B cell (primary cell): ENCODE measurements around the gene LAMC2. TPM values are rescaled to one million over a fixed set of nuclear protein-coding genes. Genes with fewer than 3 reads are reported as not detected.

Source experiments
- ATAC-seq: fragments of 200-7000 bp; cut with Tn5 transposase; one replicate; pipeline ENCODE4 v1.10.0; 2021; ENCODE audit warnings: low read depth, mild to moderate bottlenecking, moderate number of reproducible peaks, moderate library complexity
- CTCF ChIA-PET: fragments of 350-600 bp; sonication (Branson Sonifier 250); formaldehyde crosslinking; loops from one replicate; lab custom pipeline; 2021; ENCODE audit warnings: antibody characterized with exemption, inconsistent platforms; lab: Charles Lee
- POLR2A ChIA-PET: fragments of 350-600 bp; sonication (Branson Sonifier 250); formaldehyde crosslinking; loops from one replicate; lab custom pipeline; 2021; ENCODE audit warnings: antibody characterized with exemption; lab: Charles Lee
- DNase-seq: peaks from one replicate; pipeline ENCODE4 v3.0.0; 2013
- H2AFZ ChIP-seq: 2 replicates; pipeline ENCODE4 v1.6.1; 2012; ENCODE audit warnings: mild to moderate bottlenecking, low read depth, low read length; ENCODE audit not compliant: insufficient read depth, poor library complexity, severe bottlenecking
- H3K27ac ChIP-seq, 2 donors: 1 replicate in 1 of 2; 2 replicates in 1 of 2; pipeline ENCODE4 v1.5.1; 2012 to 2013; ENCODE audit warnings: low read length in 2 of 2, mild to moderate bottlenecking in 2 of 2, moderate library complexity in 1 of 2
- H3K27me3 ChIP-seq, 4 experiments: fragments of 200-600 bp in 1 of 4; sonication (generic) in 1 of 4; replicated peaks in 1 of 4; 1 replicate in 2 of 4; 2 replicates in 2 of 4; pipeline versions ENCODE4 v1.6.1 to v1.7.0; 2013 to 2016; ENCODE audit warnings: low read length in 3 of 4, mild to moderate bottlenecking in 2 of 4, mixed read lengths in 1 of 4, moderate library complexity in 1 of 4; ENCODE audit not compliant: insufficient read depth in 4 of 4, control insufficient read depth in 3 of 4; ENCODE audit errors: control extremely low read depth in 1 of 4
- H3K36me3 ChIP-seq, 2 experiments: replicated peaks in 1 of 2; 1 replicate in 1 of 2; 2 replicates in 1 of 2; pipeline versions ENCODE4 v1.6.1 to v1.7.1; 2013; ENCODE audit warnings: low read length in 1 of 2; ENCODE audit not compliant: insufficient read depth in 2 of 2, control insufficient read depth in 1 of 2; ENCODE audit errors: control extremely low read depth in 1 of 2, extremely low read depth in 1 of 2
- H3K4me1 ChIP-seq, 2 donors: fragments of 200-600 bp in 1 of 2; sonication (generic) in 1 of 2; 1 replicate in 1 of 2; 2 replicates in 1 of 2; pipeline versions ENCODE4 v1.5.1 to v1.6.1; 2013 to 2017; ENCODE audit warnings: low read length in 2 of 2; ENCODE audit not compliant: control insufficient read depth in 2 of 2, insufficient read depth in 2 of 2
- H3K4me2 ChIP-seq: replicated peaks from 2 replicates; pipeline ENCODE3; 2012; ENCODE audit warnings: mild to moderate bottlenecking, low read depth, low read length; ENCODE audit not compliant: poor library complexity, severe bottlenecking
- H3K4me3 ChIP-seq, 5 experiments: fragments of 200-600 bp in 1 of 5; sonication (generic) in 1 of 5; 1 replicate in 3 of 5; 2 replicates in 2 of 5; pipeline versions ENCODE4 v1.5.1 to v1.7.0; 2011 to 2016; ENCODE audit warnings: low read length in 4 of 5, mild to moderate bottlenecking in 4 of 5, low read depth in 2 of 5, control low read depth in 1 of 5, moderate library complexity in 1 of 5; ENCODE audit not compliant: insufficient read depth in 1 of 5; ENCODE audit errors: control extremely low read depth in 1 of 5, extremely low read depth in 1 of 5
- H3K79me2 ChIP-seq: fragments of 200-600 bp; sonication (generic); one replicate; pipeline ENCODE4 v1.6.0; 2016; ENCODE audit warnings: low read length; ENCODE audit not compliant: control insufficient read depth, insufficient read depth
- H3K9ac ChIP-seq: fragments of 200-600 bp; sonication (generic); 2 replicates; pipeline ENCODE4 v1.6.1; 2017; ENCODE audit warnings: mild to moderate bottlenecking, low read length, moderate library complexity
- H3K9me3 ChIP-seq, 3 donors: one replicate each; pipeline versions ENCODE4 v1.6.1 to v1.7.1; 2013; ENCODE audit warnings: low read length in 2 of 3; ENCODE audit not compliant: control insufficient read depth in 2 of 3, insufficient read depth in 1 of 3; ENCODE audit errors: control extremely low read depth in 1 of 3
- H4K20me1 ChIP-seq: 2 replicates; pipeline ENCODE4 v1.6.0; 2012; ENCODE audit warnings: mild to moderate bottlenecking, low read length; ENCODE audit not compliant: insufficient read depth, control insufficient read depth, poor library complexity, severe bottlenecking
- H3K27ac Mint-ChIP-seq: one replicate; pipeline ENCODE4 v1.8.0; 2021; ENCODE audit warnings: mixed read lengths
- H3K27me3 Mint-ChIP-seq: one replicate; pipeline ENCODE4 v1.8.0; 2021; ENCODE audit warnings: mixed read lengths
- H3K4me1 Mint-ChIP-seq: one replicate; pipeline ENCODE4 v1.8.0; 2021; ENCODE audit warnings: mixed read lengths
- H3K4me3 Mint-ChIP-seq: one replicate; pipeline ENCODE4 v1.8.0; 2021; ENCODE audit warnings: mixed read lengths
- H3K9me3 Mint-ChIP-seq: one replicate; pipeline ENCODE4 v1.8.0; 2022; ENCODE audit warnings: mixed read lengths; ENCODE audit not compliant: insufficient read depth
- EZH2 ChIP-seq: IDR thresholded peaks from 2 replicates; pipeline ENCODE4 v1.6.1; 2012; ENCODE audit warnings: borderline replicate concordance, low read depth, mild to moderate bottlenecking, moderate library complexity, low read length; ENCODE audit not compliant: insufficient read depth, poor library complexity, severe bottlenecking
- WGBS: methylation state at CpG from one replicate; pipeline ENCODE4 v1.1.5; 2013; ENCODE audit warnings: missing lambda C conversion rate; ENCODE audit not compliant: insufficient coverage; 5-methylcytosine and 5-hydroxymethylcytosine counted together
- intact Hi-C: fragments of 100-400 bp; cut with micrococcal nuclease; formaldehyde crosslinking; loops from one replicate; pipeline ENCODE4 v1.10.0; 2022
- polyA plus RNA-seq: library from polyadenylated mRNA; depleted of rRNA; stranded (reverse); fragments of >200 nt; gene quantifications from 2 replicates; pipeline ENCODE4 v1.2.3, GENCODE V29; 2012
- total RNA-seq, 2 donors: library from RNA; stranded (reverse); fragments of 120-200 nt in 1 of 2; gene quantifications; 1 replicate in 1 of 2; 2 replicates in 1 of 2; pipeline versions ENCODE4 v1.2.3 to v1.2.4, GENCODE V29; 2013 to 2022
- TF ChIP-seq, protein P1 (sequence below): fragments of 200-600 bp; IDR thresholded peaks from one replicate; pipeline ENCODE4 v1.8.0; 2022; ENCODE audit warnings: antibody characterized with exemption, mild to moderate bottlenecking

LAMC2 gene
- total and polyA plus RNA-seq, 2 donors (not counting 1 experiment from before 2014, with no cell fraction given), result not detected

DNA sequence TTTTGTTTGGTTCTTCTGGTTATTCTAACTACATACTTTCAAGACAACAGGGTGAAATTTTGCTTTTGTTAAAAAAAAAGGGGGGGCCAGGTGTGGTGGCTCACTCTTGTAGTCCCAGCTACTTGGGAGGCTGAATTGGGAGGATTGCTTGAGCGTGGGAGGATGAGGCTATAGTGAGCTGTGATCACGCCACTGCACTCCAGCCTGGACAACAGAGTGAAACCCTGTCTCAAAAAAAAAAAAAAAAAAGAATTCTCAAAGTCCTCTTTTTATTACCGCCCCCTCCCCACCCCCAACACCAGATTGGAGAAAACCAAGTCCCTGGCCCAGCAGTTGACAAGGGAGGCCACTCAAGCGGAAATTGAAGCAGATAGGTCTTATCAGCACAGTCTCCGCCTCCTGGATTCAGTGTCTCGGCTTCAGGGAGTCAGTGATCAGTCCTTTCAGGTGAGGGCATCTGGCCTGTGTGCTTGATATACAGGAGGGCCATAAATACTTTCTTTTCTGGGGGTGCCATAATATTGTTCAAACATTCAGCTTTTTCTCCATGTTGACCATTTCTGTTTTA lies 50.2 kb downstream of the LAMC2 start:
- POLR2A ChIA-PET, result no interaction called here
- Mint-ChIP-seq H3K4me1 (peaks cover 2% of the 10 kb centered on the region), H3K27me3 (peaks cover 8% of the 10 kb centered on the region), H3K4me3 (no peak overlapping the region), H3K9me3 (no peaks in the 10 kb centered on the region), H3K27ac (no peak overlapping the region)
- Histone ChIP-seq H3K27ac (no peak overlapping the region), H3K9ac (no peak overlapping the region), H3K9me3 (no peaks in the 10 kb centered on the region), H3K79me2 (no peaks in the 10 kb centered on the region), H3K36me3 (no peaks in the 10 kb centered on the region), H4K20me1 (no peaks in the 10 kb centered on the region), H3K4me3 (no peak overlapping the region), H3K27me3 (peaks cover 0 to 10% (median 2%) of the 10 kb centered on the region in 4 experiments), H3K4me1 (no peaks in the 10 kb centered on the region), H3K4me2 (no peak overlapping the region), H2AFZ (no peak overlapping the region)
- TF ChIP-seq, protein P1, sequence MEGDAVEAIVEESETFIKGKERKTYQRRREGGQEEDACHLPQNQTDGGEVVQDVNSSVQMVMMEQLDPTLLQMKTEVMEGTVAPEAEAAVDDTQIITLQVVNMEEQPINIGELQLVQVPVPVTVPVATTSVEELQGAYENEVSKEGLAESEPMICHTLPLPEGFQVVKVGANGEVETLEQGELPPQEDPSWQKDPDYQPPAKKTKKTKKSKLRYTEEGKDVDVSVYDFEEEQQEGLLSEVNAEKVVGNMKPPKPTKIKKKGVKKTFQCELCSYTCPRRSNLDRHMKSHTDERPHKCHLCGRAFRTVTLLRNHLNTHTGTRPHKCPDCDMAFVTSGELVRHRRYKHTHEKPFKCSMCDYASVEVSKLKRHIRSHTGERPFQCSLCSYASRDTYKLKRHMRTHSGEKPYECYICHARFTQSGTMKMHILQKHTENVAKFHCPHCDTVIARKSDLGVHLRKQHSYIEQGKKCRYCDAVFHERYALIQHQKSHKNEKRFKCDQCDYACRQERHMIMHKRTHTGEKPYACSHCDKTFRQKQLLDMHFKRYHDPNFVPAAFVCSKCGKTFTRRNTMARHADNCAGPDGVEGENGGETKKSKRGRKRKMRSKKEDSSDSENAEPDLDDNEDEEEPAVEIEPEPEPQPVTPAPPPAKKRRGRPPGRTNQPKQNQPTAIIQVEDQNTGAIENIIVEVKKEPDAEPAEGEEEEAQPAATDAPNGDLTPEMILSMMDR, result no peak
- no peak for TF ChIP-seq EZH2
- intact Hi-C loops, result no loop called here
- DNase-seq (no peak), ATAC-seq (no peak)
- CTCF ChIA-PET, result no interaction called here
- WGBS, result no CpG with 5 or more reads among the region's 6 CpGs

DNA sequence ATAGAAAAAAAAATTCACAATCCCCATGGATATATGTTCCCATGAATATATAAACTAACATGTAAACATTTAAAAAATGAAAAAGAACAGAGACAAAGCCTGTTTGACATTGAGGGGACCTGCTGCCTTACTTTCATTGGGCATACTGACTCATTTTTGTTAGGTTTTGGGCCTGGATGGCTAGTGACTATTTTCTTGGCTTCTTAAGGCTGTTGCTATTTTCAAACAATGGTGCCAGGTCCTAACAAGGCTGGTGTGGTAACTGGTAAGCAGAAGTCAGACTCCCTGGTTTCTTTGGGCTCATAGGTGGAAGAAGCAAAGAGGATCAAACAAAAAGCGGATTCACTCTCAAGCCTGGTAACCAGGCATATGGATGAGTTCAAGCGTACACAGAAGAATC lies 51.0 kb downstream of the LAMC2 start:
- intact Hi-C loops, result no loop called here
- H3K79me2 ChIP-seq, result no peaks in the 10 kb centered on the region
- no peak overlapping the region for H3K4me3 Mint-ChIP-seq
- H3K9me3 ChIP-seq, result no peaks in the 10 kb centered on the region
- H2AFZ ChIP-seq, result no peak overlapping the region
- no peaks in the 10 kb centered on the region for H3K4me1 ChIP-seq
- no peak overlapping the region for H3K27ac ChIP-seq
- ChIA-PET POLR2A (no interaction called here), CTCF (interaction anchor here (1.1 kb wide), 1 partner anchor 458 kb away, joined by 3 read pairs; no protein-coding TSS in a partner anchor)
- no peak overlapping the region for H3K9ac ChIP-seq
- TF ChIP-seq, protein P1, result no peak
- TF ChIP-seq EZH2, result no peak
- H3K27me3 Mint-ChIP-seq, result peaks cover 15% of the 10 kb centered on the region
- H3K27me3 ChIP-seq, result peaks cover 0 to 10% (median 2%) of the 10 kb centered on the region in 4 experiments
- H3K4me3 ChIP-seq, result no peak overlapping the region
- no peaks in the 10 kb centered on the region for H3K36me3 ChIP-seq
- peaks cover 2% of the 10 kb centered on the region for H3K4me1 Mint-ChIP-seq
- no peaks in the 10 kb centered on the region for H3K9me3 Mint-ChIP-seq
- H3K27ac Mint-ChIP-seq, result no peak overlapping the region
- no peak overlapping the region for H3K4me2 ChIP-seq
- DNase-seq, result no peak
- ATAC-seq, result no peak
- 100% methylated on average over 1 of the region's 2 CpGs for whole genome bisulfite sequencing
- H4K20me1 ChIP-seq, result no peaks in the 10 kb centered on the region
